Measurements from ENCODE around the gene PC.

Gene PC

DNA sequence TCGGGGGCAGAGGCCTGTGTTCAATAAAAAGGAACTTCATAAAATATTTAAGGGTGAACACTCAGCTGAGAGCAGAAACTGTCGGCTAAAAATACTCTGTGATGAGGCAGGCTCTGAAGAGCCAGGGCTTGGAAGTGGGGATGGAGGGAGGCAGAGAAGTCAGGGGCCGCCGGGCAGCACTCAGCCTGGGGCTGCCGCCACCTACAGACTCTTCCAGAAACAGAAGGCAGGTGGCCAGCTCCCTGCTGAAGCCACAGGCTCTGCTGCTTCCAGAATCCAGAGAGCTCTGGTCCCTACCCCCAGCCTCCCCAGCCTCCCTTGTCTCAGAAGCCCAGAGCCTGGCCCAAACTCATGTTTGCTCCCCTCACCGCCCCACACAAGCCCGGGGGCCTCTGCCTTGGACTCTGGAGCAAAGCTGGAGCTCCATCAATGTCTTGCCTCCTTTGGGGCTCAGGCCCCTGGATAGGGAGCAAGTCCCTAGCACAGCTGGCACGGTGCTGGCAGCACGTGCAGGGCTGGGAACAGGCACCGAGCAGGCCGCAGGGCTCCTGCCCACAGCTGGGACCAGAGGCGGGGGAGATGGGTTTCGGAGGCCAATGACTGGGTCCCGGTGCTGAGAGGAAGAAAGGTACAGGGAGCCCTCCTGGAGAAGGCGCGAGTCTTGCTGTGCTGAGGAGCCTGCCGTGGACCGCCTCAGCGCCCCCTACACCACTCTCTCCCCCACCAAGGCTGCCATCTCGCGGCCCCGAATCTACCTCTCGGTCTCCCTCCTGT is 93.1 kb downstream of the PC start:
- no peak for DNase-seq (ENCODE audit: low read depth)

DNA sequence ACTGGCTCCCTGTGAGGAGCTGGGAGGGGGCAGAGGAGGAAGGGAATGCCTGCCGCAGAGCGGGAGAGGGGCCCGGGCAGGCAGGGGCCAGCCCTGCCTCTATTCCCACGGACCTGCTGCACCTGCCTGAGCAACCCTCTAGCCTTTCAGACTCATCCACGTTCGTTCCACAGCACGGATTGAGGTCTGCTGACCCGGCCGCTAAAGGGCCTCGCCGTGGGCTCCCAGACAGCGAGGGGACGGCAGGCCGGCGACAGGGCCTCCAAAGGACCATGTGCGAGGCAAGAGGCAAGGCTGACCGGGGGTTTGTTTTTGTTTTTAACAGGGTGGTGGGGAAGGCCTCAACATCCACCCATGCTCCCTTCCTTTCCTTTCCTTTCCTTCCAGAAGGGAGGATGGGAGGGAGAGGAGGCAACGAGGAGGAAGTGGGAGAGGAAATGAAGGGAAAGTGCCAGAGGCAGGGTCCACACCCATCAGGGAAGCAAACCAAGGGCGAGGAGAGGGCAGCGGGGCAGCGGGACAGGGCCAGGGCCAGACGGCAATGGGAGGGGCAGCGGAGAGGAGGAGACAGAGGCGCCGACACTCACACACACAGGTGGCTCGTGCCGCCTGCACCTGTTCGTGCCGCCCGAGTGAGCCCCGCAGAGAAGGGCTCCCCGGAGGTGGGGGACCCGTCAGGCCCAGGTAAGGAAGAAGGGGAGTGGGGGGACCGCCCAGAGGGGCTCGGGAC is 93.8 kb downstream of the PC start:
- no peak for DNase-seq (ENCODE audit: low read depth)

- DNase-seq (ENCODE audit: low read depth): no peak
These were observed 94.6 kb downstream of the PC start for GRCh38 chr11:66863428-66864125.

GRCh38 chr11:66862559-66863037 is 95.6 kb downstream of the PC start:
- no peak for DNase-seq (ENCODE audit: low read depth)

DNA sequence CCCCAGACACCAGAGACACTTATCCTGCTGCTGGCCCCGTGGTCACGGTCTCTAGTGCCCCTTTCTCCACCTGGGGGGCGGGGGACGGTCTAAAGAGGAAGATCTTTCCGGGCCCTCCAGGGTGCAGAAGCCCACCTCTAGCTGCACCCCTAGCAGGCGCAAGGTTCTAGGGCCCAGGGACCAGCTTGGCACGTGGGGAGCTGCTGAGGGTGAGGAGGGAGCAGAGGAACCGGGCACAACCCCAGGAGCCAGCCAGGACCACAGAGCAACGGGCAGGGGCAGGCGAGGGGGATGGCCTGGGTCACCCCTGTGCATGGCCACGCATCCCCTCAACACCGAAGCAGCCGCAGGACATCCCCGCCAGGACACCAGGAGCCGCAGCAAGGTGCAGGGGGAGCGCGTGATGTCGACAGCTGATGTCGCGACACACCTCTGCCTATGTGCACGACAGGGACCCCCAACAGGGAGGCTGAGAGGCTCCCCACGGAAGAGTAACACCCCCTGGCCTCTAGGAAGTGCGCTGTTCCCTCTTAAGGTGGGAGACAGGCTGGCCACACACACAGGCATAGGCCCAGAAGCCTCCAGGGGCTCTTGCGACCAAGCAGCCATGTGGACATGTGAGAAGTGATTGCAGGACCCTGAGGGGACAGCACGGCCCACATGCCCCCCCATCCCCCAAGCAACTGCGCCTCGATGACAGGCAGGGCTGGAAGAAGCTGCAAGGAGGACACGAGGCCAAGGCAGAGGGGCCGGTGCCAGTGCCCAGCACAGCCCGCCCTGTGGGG is 96.2 kb downstream of the PC start:
- DNase-seq (ENCODE audit: low read depth): no peak

GRCh38 chr11:66861038-66861773 is 97.0 kb downstream of the PC start:
- no peak for DNase-seq (ENCODE audit: low read depth)

DNA sequence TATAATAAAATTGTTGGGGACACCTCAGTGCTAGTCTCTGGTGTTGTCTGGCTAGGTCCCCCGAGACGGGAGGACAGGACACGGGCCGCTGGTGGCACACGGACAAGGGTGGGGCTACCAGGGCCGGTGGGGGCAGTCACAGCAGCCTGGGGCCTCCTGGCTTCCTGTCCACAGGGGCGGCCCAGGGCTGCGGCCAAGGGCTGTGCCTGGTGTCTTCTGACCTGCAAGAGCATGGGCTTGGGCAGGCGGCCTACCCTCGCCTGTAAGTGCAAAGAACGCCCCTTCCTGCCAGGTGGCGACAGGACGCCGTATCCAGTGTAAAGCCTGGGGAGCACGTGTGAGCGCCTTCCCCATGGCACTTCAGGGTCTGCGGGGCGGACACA is 97.7 kb downstream of the PC start:
- no peak for DNase-seq (ENCODE audit: low read depth)

DNA sequence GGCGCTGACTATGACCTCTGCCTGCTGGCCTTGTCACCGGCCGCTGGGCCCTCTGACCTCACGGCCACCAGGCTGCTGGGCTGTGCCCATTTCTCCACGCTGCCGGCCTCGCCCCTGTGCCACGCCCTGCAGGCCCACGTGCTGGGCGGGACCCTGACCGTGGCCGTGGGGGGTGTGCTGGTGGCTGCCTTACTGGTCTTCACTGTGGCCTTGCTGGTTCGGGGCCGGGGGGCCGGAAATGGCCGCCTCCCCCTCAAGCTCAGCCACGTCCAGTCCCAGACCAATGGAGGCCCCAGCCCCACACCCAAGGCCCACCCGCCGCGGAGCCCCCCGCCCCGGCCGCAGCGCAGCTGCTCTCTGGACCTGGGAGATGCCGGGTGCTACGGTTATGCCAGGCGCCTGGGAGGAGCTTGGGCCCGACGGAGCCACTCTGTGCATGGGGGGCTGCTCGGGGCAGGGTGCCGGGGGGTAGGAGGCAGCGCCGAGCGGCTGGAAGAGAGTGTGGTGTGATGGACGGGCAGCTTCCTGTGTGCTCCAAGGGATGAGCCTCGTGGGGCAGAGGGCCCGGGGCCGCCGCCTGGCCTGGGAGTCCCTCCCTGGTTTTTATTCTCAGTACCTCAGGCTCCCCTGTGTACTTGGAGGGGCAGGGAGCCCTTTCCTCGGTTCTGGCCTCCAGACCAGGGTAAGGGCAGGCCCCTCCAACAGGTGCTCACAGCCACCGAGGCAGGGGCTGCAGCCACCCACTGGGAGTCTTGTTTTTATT is 98.3 kb downstream of the PC start:
- no peak for DNase-seq (ENCODE audit: low read depth)

- no peak for DNase-seq (ENCODE audit: low read depth)
These were observed 99.1 kb downstream of the PC start for GRCh38 chr11:66858939-66859685.

DNA sequence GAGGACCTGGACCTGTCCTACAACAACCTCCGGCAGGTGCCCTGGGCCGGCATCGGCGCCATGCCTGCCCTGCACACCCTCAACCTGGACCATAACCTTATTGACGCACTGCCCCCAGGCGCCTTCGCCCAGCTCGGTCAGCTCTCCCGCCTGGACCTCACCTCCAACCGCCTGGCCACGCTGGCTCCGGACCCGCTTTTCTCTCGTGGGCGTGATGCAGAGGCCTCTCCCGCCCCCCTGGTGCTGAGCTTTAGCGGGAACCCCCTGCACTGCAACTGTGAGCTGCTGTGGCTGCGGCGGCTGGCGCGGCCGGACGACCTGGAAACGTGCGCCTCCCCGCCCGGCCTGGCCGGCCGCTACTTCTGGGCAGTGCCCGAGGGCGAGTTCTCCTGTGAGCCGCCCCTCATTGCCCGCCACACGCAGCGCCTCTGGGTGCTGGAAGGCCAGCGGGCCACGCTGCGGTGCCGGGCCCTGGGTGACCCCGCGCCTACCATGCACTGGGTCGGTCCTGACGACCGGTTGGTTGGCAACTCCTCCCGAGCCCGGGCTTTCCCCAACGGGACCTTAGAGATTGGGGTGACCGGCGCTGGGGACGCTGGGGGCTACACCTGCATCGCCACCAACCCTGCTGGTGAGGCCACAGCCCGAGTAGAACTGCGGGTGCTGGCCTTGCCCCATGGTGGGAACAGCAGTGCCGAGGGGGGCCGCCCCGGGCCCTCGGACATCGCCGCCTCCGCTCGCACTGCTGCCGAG is 99.8 kb downstream of the PC start:
- no peak for DNase-seq (ENCODE audit: low read depth)

DNA sequence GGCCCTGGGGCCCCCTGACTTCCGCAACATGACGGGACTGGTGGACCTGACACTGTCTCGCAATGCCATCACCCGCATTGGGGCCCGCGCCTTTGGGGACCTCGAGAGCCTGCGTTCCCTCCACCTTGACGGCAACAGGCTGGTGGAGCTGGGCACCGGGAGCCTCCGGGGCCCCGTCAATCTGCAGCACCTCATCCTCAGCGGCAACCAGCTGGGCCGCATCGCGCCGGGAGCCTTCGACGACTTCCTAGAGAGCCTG is 100.3 kb downstream of the PC start:
- DNase-seq (ENCODE audit: low read depth): no peak

- DNase-seq (ENCODE audit: low read depth): peak; percentile 46
These were observed 100.8 kb downstream of the PC start for GRCh38 chr11:66857234-66857926.

DNA sequence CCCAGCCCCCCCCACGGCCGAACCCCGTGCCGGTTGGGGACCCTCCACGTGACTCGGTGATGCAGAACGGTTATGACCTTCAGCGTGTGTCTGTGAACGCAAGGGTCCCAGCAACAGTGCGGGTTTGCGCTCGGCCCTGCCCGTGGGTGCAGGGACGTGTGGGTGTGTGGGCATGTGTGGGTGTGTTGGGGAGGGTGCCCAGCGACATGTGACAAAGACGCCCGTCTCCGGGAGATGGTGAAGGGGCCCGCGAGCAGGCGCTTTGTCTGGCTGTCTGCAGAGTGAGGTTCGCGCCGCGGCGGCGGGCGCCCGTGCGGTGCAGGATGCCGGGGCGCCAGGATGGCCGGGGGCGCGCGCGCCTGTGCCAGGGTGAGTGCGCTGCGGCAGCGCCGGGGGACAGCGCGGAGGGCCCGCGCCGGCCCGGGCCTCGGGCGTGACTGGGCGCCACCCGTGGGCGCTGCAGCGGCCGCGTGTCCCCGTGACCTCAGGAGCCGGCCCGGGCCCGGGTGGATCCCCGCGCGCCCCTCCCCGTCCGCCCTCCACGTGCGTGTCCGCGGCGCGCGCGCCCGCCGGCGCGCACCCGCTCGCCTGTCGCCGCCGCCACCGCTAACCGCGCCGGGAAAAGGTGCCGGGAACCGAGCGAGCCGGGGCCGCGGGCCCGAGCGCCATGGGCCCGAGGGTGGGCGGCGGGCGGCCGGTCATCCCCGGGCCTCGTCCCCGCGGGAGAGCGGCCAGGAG is 101.5 kb downstream of the PC start, which contains the start of gene LRFN4:
Gene LRFN4, plus strand, starts transcription at position 569 of the 738 bp plus-strand sequence. CDS start 681 bp downstream, outside the sequence.
- peak; percentile 59 for DNase-seq (ENCODE audit: low read depth)

- DNase-seq (ENCODE audit: low read depth): peak; percentile 93
These were observed 102.3 kb downstream of the PC start for GRCh38 chr11:66855574-66856495.

DNA sequence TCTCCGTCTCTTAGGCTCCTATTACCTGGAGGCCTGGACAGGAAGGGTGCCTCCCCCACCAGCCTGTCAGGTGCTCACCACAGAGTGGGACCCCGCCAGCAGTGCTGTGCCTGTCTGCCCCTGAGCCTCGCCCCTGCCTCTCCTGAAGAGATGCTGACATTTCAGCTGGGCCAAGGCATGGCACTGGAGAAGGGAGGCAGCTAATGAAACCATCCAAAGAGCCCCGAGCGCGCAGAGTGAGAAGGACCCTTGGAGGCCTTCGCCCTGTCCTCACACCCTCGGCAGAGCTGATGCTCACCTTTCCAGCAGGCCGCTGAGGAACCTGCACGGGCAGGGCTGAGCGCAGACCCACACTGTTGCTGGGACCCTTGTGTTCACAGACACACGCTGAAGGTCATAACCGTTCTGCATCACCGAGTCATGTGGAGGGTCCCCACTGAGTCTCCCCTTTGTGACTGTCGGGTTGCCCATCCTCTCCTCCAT is 103.4 kb downstream of the PC start:
- DNase-seq (ENCODE audit: low read depth): no peak

GRCh38 chr11:66854231-66854661 is 103.9 kb downstream of the PC start:
- DNase-seq (ENCODE audit: low read depth): no peak

All from ELR (cell line).